Loucy (cell line): Measurements from ENCODE around the gene TSSK6.

Experiments used
- EZH2phosphoT487 ChIP-seq: fragments of 200-600 bp; IDR thresholded peaks from 2 replicates; pipeline ENCODE4 v1.6.1; 2018; ENCODE audit warnings: antibody characterized with exemption, mild to moderate bottlenecking, moderate library complexity, borderline replicate concordance
- TF ChIP-seq, protein P1 (sequence below): fragments of 200-600 bp; sonication (generic); conservative IDR thresholded peaks from 2 replicates; pipeline ENCODE4 v1.5.1; 2014; ENCODE audit warnings: mild to moderate bottlenecking, antibody characterized with exemption, low read length

GRCh38 chr19:19543640-19544039 is 28.3 kb upstream of the TSSK6 start:
- TF ChIP-seq, protein P1, sequence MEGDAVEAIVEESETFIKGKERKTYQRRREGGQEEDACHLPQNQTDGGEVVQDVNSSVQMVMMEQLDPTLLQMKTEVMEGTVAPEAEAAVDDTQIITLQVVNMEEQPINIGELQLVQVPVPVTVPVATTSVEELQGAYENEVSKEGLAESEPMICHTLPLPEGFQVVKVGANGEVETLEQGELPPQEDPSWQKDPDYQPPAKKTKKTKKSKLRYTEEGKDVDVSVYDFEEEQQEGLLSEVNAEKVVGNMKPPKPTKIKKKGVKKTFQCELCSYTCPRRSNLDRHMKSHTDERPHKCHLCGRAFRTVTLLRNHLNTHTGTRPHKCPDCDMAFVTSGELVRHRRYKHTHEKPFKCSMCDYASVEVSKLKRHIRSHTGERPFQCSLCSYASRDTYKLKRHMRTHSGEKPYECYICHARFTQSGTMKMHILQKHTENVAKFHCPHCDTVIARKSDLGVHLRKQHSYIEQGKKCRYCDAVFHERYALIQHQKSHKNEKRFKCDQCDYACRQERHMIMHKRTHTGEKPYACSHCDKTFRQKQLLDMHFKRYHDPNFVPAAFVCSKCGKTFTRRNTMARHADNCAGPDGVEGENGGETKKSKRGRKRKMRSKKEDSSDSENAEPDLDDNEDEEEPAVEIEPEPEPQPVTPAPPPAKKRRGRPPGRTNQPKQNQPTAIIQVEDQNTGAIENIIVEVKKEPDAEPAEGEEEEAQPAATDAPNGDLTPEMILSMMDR, result no peak
- no peak for TF ChIP-seq EZH2phosphoT487
